Central memory CD8-positive, alpha-beta T cell (primary cell): Measurements from ENCODE around the gene ZBTB16.
A peak's percentile ranks its signal among the peaks of the same experiment; 100 is the strongest.

Experiments used
- ATAC-seq: fragments of 150-1000 bp; cut with Tn5 transposase; replicated peaks from 2 replicates; pipeline ENCODE4 v1.10.0; 2022; ENCODE audit warnings: mild to moderate bottlenecking, moderate FRiP score, moderate number of reproducible peaks; ENCODE audit not compliant: poor library complexity, severe bottlenecking; ENCODE audit errors: extremely low read depth
- DNase-seq, 2 donors: peaks; one replicate each; pipeline ENCODE4 v3.0.0; 2021; ENCODE audit warnings: low spot score in 2 of 2
- H3K27ac Mint-ChIP-seq: one replicate; pipeline ENCODE4 v1.8.0; 2022; ENCODE audit warnings: low read depth, mild to moderate bottlenecking, moderate library complexity, mixed read lengths
- H3K27me3 Mint-ChIP-seq: one replicate; pipeline ENCODE4 v1.8.0; 2022; ENCODE audit warnings: mixed read lengths
- H3K36me3 Mint-ChIP-seq: one replicate; pipeline ENCODE4 v1.8.0; 2022; ENCODE audit warnings: mild to moderate bottlenecking, moderate library complexity, mixed read lengths; ENCODE audit not compliant: insufficient read depth
- H3K4me1 Mint-ChIP-seq: one replicate; pipeline ENCODE4 v1.8.0; 2022; ENCODE audit warnings: mixed read lengths
- H3K4me3 Mint-ChIP-seq: one replicate; pipeline ENCODE4 v1.8.0; 2022; ENCODE audit warnings: mild to moderate bottlenecking, moderate library complexity, mixed read lengths
- H3K9me3 Mint-ChIP-seq: one replicate; pipeline ENCODE4 v1.8.0; 2022; ENCODE audit warnings: mixed read lengths

Gene ZBTB16

DNA sequence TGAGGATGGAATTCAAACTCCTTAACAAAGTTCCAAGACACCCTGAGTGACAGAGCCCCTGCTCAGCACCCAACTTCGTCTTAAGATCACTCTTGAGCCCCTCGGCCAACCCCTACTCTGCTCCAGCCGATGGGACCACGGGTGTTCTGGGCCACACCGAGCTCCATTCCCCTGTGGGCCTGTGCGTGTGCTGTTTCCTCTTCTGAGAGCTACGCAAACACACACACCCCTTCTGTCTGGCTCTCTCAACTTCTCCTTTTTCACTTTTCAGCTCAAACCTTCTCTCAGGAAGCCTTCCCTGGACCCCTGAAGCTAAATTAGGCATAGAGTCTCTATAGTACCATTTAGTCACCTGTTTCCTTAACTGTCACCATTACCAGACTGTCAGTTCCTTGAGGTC is 199.2 kb downstream of the ZBTB16 start:
- ATAC-seq = no peak
- Mint-ChIP-seq H3K27me3 (no peaks in the 10 kb centered on the region), H3K27ac (peak overlapping the region; percentile 47), H3K36me3 (no peaks in the 10 kb centered on the region), H3K4me1 (peaks cover 5% of the 10 kb centered on the region), H3K9me3 (no peaks in the 10 kb centered on the region), H3K4me3 (no peak overlapping the region)
- DNase-seq = no peak

DNA sequence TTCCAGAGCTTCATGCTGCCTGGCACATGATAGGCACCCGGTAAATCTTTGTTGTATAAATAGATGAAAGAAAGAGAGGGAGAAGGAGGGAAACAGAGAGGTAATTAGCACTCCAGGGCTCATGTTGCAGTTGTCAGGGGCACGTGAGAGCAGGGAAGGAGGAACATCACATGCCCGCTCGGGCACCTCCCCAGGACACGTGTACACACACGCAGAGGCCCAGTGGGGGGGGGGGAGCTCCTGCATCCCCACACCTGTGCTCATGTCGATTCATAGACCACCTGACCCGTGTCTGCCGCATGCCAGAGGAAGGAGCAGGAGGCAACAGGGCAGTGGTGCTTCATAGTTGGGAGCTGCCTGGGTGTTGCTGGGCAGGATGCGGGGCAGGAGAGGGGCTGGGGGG is 199.6 kb downstream of the ZBTB16 start:
- H3K36me3 Mint-ChIP-seq = no peaks in the 10 kb centered on the region
- peak overlapping the region; percentile 47 for H3K27ac Mint-ChIP-seq
- H3K27me3 Mint-ChIP-seq = no peaks in the 10 kb centered on the region
- H3K9me3 Mint-ChIP-seq = no peaks in the 10 kb centered on the region
- no peak overlapping the region for H3K4me3 Mint-ChIP-seq
- peaks cover 5% of the 10 kb centered on the region for H3K4me1 Mint-ChIP-seq
- DNase-seq (no peak), ATAC-seq (no peak)

DNA sequence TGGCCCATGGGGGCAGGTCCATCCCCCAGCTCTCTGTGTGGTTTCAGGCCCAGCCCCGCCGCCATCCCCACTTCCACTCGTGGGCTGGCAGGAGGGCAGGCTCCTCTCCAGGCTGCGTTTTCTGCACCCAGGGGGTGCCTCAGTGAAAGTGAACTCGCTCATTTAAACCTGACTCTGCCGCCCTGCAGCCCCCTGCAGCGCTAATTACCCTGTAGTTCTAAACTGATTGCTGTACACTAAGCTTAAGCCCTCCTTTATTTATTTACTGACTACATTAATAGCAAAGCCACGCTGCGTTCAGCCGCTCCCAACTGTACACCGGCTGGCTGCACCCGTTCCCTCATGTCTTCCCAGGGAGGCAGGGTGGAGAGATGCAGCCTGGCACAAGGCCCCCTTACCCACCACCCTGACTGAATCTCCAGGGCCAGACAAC is 200.1 kb downstream of the ZBTB16 start:
- no peaks in the 10 kb centered on the region for H3K9me3 Mint-ChIP-seq
- DNase-seq (no peak), ATAC-seq (no peak)
- H3K27ac Mint-ChIP-seq = no peak overlapping the region
- no peak overlapping the region for H3K4me3 Mint-ChIP-seq
- no peaks in the 10 kb centered on the region for H3K27me3 Mint-ChIP-seq
- peaks cover 5% of the 10 kb centered on the region for H3K4me1 Mint-ChIP-seq
- no peaks in the 10 kb centered on the region for H3K36me3 Mint-ChIP-seq

DNA sequence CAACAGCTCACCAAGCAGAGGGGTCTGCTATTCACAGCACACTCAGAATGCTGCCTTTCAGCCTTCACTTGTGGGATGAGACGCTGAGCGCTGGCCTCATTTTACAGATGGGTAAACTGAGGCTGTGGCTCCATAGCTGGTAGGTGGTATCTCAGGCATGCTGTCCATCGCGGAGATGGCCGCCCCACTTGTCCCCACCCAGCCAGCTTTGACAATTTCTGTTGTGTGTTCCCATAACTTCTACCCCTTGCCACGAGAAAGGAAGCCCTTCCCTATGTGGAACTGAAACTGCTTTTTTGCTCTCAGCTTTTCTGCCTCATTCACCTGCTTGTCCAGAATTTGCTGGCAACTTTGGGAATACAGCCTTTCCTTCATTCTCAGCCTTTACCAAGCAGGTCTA is 200.6 kb downstream of the ZBTB16 start:
- ATAC-seq (no peak), DNase-seq (no peak)
- Mint-ChIP-seq H3K4me3 (no peak overlapping the region), H3K27me3 (no peaks in the 10 kb centered on the region), H3K27ac (no peak overlapping the region), H3K9me3 (no peaks in the 10 kb centered on the region), H3K4me1 (peaks cover 5% of the 10 kb centered on the region), H3K36me3 (no peaks in the 10 kb centered on the region)

- Mint-ChIP-seq H3K27me3 (no peaks in the 10 kb centered on the region), H3K36me3 (no peaks in the 10 kb centered on the region), H3K27ac (no peak overlapping the region), H3K4me3 (no peak overlapping the region), H3K4me1 (peaks cover 5% of the 10 kb centered on the region), H3K9me3 (no peaks in the 10 kb centered on the region)
- no peak for ATAC-seq
- no peak for DNase-seq
Observed at GRCh38 chr11:114260483-114260882, 201.0 kb downstream of the ZBTB16 start.

GRCh38 chr11:114261791-114262190 is 202.3 kb downstream of the ZBTB16 start:
- H3K9me3 Mint-ChIP-seq = no peaks in the 10 kb centered on the region
- H3K4me3 Mint-ChIP-seq = no peak overlapping the region
- H3K4me1 Mint-ChIP-seq = peaks cover 5% of the 10 kb centered on the region
- ATAC-seq (no peak), DNase-seq (no peak)
- H3K27ac Mint-ChIP-seq = no peak overlapping the region
- H3K36me3 Mint-ChIP-seq = no peaks in the 10 kb centered on the region
- H3K27me3 Mint-ChIP-seq = no peaks in the 10 kb centered on the region

GRCh38 chr11:114262681-114263512 is 203.4 kb downstream of the ZBTB16 start:
- H3K4me3 Mint-ChIP-seq = no peak overlapping the region
- no peaks in the 10 kb centered on the region for H3K36me3 Mint-ChIP-seq
- no peaks in the 10 kb centered on the region for H3K27me3 Mint-ChIP-seq
- H3K27ac Mint-ChIP-seq = no peak overlapping the region
- H3K4me1 Mint-ChIP-seq = peaks cover 5% of the 10 kb centered on the region
- DNase-seq = no peak
- no peak for ATAC-seq
- no peaks in the 10 kb centered on the region for H3K9me3 Mint-ChIP-seq

- H3K36me3 Mint-ChIP-seq = no peaks in the 10 kb centered on the region
- ATAC-seq (no peak), DNase-seq (no peak)
- H3K4me1 Mint-ChIP-seq = peaks cover 4% of the 10 kb centered on the region
- no peaks in the 10 kb centered on the region for H3K9me3 Mint-ChIP-seq
- no peak overlapping the region for H3K27ac Mint-ChIP-seq
- no peaks in the 10 kb centered on the region for H3K27me3 Mint-ChIP-seq
- no peak overlapping the region for H3K4me3 Mint-ChIP-seq
Observed at GRCh38 chr11:114263513-114264170, 204.1 kb downstream of the ZBTB16 start.

DNA sequence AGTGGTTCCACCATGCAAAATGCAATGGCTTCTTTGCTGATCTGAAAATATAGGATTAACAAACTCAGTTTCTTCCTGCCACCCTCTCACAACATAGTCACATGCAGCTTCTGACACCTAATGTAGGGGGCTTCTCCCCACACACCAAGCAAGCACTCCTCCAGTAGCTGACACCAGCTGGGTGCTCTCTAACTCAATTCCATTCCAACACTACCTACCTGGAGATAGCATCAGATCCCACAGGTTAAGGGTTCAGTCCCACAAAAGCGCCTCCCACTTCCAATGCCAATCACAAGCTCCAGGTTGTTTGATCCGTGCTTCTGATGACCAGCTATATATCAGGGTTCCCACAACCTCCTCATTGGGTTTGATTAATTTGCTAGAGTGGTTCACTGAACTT is 204.9 kb downstream of the ZBTB16 start:
- Mint-ChIP-seq H3K4me1 (no peaks in the 10 kb centered on the region), H3K36me3 (no peaks in the 10 kb centered on the region), H3K4me3 (no peak overlapping the region), H3K9me3 (no peaks in the 10 kb centered on the region), H3K27me3 (peaks cover 6% of the 10 kb centered on the region), H3K27ac (no peak overlapping the region)
- DNase-seq (no peak), ATAC-seq (no peak)

DNA sequence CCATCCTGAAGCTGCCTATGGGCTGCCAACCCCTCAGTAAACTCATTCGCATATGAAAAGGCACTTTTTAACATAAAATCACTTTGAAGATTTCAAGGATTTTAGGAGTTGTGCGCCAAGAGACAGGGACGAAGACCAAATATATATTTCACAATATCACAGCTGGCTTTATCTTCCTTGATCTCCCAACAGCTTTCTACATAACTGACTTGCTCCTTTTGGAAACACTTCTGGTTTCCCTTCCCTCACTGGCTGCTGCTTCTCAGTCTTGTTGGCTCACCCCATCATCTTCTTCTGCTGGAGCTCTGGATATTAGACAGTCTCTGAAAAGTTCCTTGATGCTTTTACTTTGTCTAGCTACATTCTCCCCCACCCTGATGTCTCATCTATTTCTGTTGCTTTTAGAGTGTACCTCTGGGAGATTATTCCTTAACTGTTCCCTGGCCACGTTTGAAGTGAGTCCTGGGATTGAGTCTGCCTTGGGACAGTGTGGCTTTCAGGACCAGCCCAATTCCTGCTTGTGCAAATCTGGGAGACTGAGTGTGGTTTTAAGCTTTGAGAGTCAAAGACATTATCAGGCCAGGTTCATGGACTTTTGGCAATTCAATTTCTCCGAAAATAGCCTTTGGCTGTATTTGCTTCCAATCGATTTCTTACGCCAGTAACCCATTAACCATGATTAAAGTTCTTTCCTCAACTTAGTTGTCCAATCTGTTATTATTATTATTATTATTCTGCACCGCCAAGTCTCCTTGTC is 205.8 kb downstream of the ZBTB16 start:
- ATAC-seq = no peak
- Mint-ChIP-seq H3K4me3 (no peak overlapping the region), H3K27ac (no peak overlapping the region)

DNA sequence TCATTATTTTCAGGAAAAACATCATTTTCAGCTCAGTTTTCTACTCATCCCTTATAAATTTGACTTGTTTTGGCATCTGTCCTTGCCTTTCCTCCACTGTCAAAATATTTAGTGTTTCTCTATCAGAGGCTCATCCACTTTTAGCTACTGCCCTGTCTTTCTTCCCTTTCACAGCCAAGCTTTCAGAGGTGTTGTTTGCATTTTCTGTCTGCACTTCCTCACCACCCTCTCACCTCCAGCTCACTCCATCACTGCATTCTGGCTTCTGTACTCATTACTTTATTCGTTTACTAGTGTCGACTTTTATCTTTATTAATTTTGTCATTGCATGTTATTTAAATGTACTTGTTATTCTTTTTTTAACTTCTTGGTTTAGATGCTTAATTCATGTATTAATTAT is 210.0 kb downstream of the ZBTB16 start:
- Mint-ChIP-seq H3K27ac (no peak overlapping the region), H3K4me1 (no peaks in the 10 kb centered on the region), H3K36me3 (no peaks in the 10 kb centered on the region), H3K4me3 (no peak overlapping the region), H3K27me3 (peaks cover 52% of the 10 kb centered on the region), H3K9me3 (no peaks in the 10 kb centered on the region)
- DNase-seq = no peak
- no peak for ATAC-seq

More for the DNA sequence above, 205.8 kb downstream of the ZBTB16 start:
- no peaks in the 10 kb centered on the region for H3K36me3 Mint-ChIP-seq
- H3K9me3 Mint-ChIP-seq = no peaks in the 10 kb centered on the region
- no peak for DNase-seq
- peaks cover 13% of the 10 kb centered on the region for H3K27me3 Mint-ChIP-seq
- H3K4me1 Mint-ChIP-seq = no peaks in the 10 kb centered on the region

GRCh38 chr11:114270531-114271270 is 211.2 kb downstream of the ZBTB16 start:
- Mint-ChIP-seq H3K36me3 (no peaks in the 10 kb centered on the region), H3K27ac (no peak overlapping the region), H3K9me3 (no peaks in the 10 kb centered on the region), H3K27me3 (peaks cover 64% of the 10 kb centered on the region), H3K4me1 (no peaks in the 10 kb centered on the region), H3K4me3 (no peak overlapping the region)
- ATAC-seq = no peak
- DNase-seq = no peak
